Measurements from ENCODE around the gene ACADS. TPM values are rescaled to one million over a fixed set of nuclear protein-coding genes. Genes with fewer than 3 reads are reported as not detected.

Gene ACADS
- total RNA-seq, 1 donor: 6.6 TPM

- H3K9me3 ChIP-seq (ENCODE audit: low read depth, low read length): no peaks in the 10 kb centered on the region
- H3K27me3 ChIP-seq (ENCODE audit: insufficient read depth, low read length): no peaks in the 10 kb centered on the region
- no peaks in the 10 kb centered on the region for H3K4me1 ChIP-seq (ENCODE audit: insufficient read depth, low read length)
- no peak overlapping the region for H3K4me3 ChIP-seq (ENCODE audit: low read length)
These were observed 7.9 kb downstream of the ACADS start for GRCh38 chr12:120733574-120733973.

- Histone ChIP-seq H3K27me3 (ENCODE audit: insufficient read depth, low read length) (no peaks in the 10 kb centered on the region), H3K9me3 (ENCODE audit: low read depth, low read length) (no peaks in the 10 kb centered on the region), H3K4me1 (ENCODE audit: insufficient read depth, low read length) (no peaks in the 10 kb centered on the region), H3K4me3 (ENCODE audit: low read length) (no peak overlapping the region)
These were observed 8.6 kb downstream of the ACADS start for GRCh38 chr12:120734210-120734609.

GRCh38 chr12:120735181-120735580 lies 9.6 kb downstream of the ACADS start:
- Histone ChIP-seq H3K9me3 (ENCODE audit: low read depth, low read length) (no peaks in the 10 kb centered on the region), H3K4me1 (ENCODE audit: insufficient read depth, low read length) (no peaks in the 10 kb centered on the region), H3K4me3 (ENCODE audit: low read length) (no peak overlapping the region), H3K27me3 (ENCODE audit: insufficient read depth, low read length) (no peaks in the 10 kb centered on the region)

GRCh38 chr12:120736404-120737331 lies 11.0 kb downstream of the ACADS start:
- Histone ChIP-seq H3K27me3 (ENCODE audit: insufficient read depth, low read length) (no peaks in the 10 kb centered on the region), H3K4me3 (ENCODE audit: low read length) (no peak overlapping the region), H3K9me3 (ENCODE audit: low read depth, low read length) (no peaks in the 10 kb centered on the region), H3K4me1 (ENCODE audit: insufficient read depth, low read length) (no peaks in the 10 kb centered on the region)

- no peaks in the 10 kb centered on the region for H3K27me3 ChIP-seq (ENCODE audit: insufficient read depth, low read length)
- H3K4me1 ChIP-seq (ENCODE audit: insufficient read depth, low read length): no peaks in the 10 kb centered on the region
- H3K4me3 ChIP-seq (ENCODE audit: low read length): no peak overlapping the region
- H3K9me3 ChIP-seq (ENCODE audit: low read depth, low read length): no peaks in the 10 kb centered on the region
These were observed 12.1 kb downstream of the ACADS start for GRCh38 chr12:120737557-120738251.

- H3K4me1 ChIP-seq (ENCODE audit: insufficient read depth, low read length): no peaks in the 10 kb centered on the region
- no peaks in the 10 kb centered on the region for H3K9me3 ChIP-seq (ENCODE audit: low read depth, low read length)
- no peak overlapping the region for H3K4me3 ChIP-seq (ENCODE audit: low read length)
- H3K27me3 ChIP-seq (ENCODE audit: insufficient read depth, low read length): no peaks in the 10 kb centered on the region
These were observed 12.8 kb downstream of the ACADS start for GRCh38 chr12:120738252-120739030.

- Histone ChIP-seq H3K27me3 (ENCODE audit: insufficient read depth, low read length) (no peaks in the 10 kb centered on the region), H3K4me1 (ENCODE audit: insufficient read depth, low read length) (no peaks in the 10 kb centered on the region), H3K9me3 (ENCODE audit: low read depth, low read length) (no peaks in the 10 kb centered on the region), H3K4me3 (ENCODE audit: low read length) (no peak overlapping the region)
These were observed 13.6 kb downstream of the ACADS start for GRCh38 chr12:120739031-120739762.

- Histone ChIP-seq H3K4me1 (ENCODE audit: insufficient read depth, low read length) (no peaks in the 10 kb centered on the region), H3K27me3 (ENCODE audit: insufficient read depth, low read length) (no peaks in the 10 kb centered on the region), H3K9me3 (ENCODE audit: low read depth, low read length) (no peaks in the 10 kb centered on the region), H3K4me3 (ENCODE audit: low read length) (no peak overlapping the region)
These were observed 14.4 kb downstream of the ACADS start for GRCh38 chr12:120739821-120740613.

- no peak overlapping the region for H3K4me3 ChIP-seq (ENCODE audit: low read length)
- H3K9me3 ChIP-seq (ENCODE audit: low read depth, low read length): no peaks in the 10 kb centered on the region
- H3K27me3 ChIP-seq (ENCODE audit: insufficient read depth, low read length): no peaks in the 10 kb centered on the region
- no peaks in the 10 kb centered on the region for H3K4me1 ChIP-seq (ENCODE audit: insufficient read depth, low read length)
These were observed 15.2 kb downstream of the ACADS start for GRCh38 chr12:120740871-120741270.

GRCh38 chr12:120741476-120742421 lies 16.1 kb downstream of the ACADS start:
- Histone ChIP-seq H3K4me1 (ENCODE audit: insufficient read depth, low read length) (no peaks in the 10 kb centered on the region), H3K27me3 (ENCODE audit: insufficient read depth, low read length) (no peaks in the 10 kb centered on the region), H3K4me3 (ENCODE audit: low read length) (no peak overlapping the region), H3K9me3 (ENCODE audit: low read depth, low read length) (no peaks in the 10 kb centered on the region)

GRCh38 chr12:120744922-120745493 lies 19.4 kb downstream of the ACADS start:
- no peak overlapping the region for H3K4me3 ChIP-seq (ENCODE audit: low read length)
- H3K9me3 ChIP-seq (ENCODE audit: low read depth, low read length): no peaks in the 10 kb centered on the region
- no peaks in the 10 kb centered on the region for H3K27me3 ChIP-seq (ENCODE audit: insufficient read depth, low read length)
- no peaks in the 10 kb centered on the region for H3K4me1 ChIP-seq (ENCODE audit: insufficient read depth, low read length)

- Histone ChIP-seq H3K27me3 (ENCODE audit: insufficient read depth, low read length) (no peaks in the 10 kb centered on the region), H3K4me3 (ENCODE audit: low read length) (no peak overlapping the region), H3K9me3 (ENCODE audit: low read depth, low read length) (no peaks in the 10 kb centered on the region), H3K4me1 (ENCODE audit: insufficient read depth, low read length) (no peaks in the 10 kb centered on the region)
These were observed 22.6 kb downstream of the ACADS start for GRCh38 chr12:120748242-120748641.

- H3K9me3 ChIP-seq (ENCODE audit: low read depth, low read length): no peaks in the 10 kb centered on the region
- no peaks in the 10 kb centered on the region for H3K4me1 ChIP-seq (ENCODE audit: insufficient read depth, low read length)
- no peak overlapping the region for H3K4me3 ChIP-seq (ENCODE audit: low read length)
- no peaks in the 10 kb centered on the region for H3K27me3 ChIP-seq (ENCODE audit: insufficient read depth, low read length)
These were observed 23.6 kb downstream of the ACADS start for GRCh38 chr12:120749256-120749655.
